GM23248 (cell line): ENCODE results near the gene CCDC86. TPM values are rescaled to one million over a fixed set of nuclear protein-coding genes. Genes with fewer than 3 reads are reported as not detected.

Experiments used
- DNase-seq: peaks from one replicate; pipeline ENCODE4 v3.0.0-alpha.2; 2015
- H2AFZ ChIP-seq: fragments of 200-600 bp; sonication (generic); 2 replicates; pipeline ENCODE4 v1.6.1; 2016; ENCODE audit warnings: antibody characterized with exemption
- H3F3A ChIP-seq: fragments of 200-600 bp; sonication (generic); 2 replicates; pipeline ENCODE4 v1.6.1; 2016; ENCODE audit warnings: mild to moderate bottlenecking, antibody characterized with exemption, mixed run types; ENCODE audit not compliant: insufficient read depth
- H3K27ac ChIP-seq: fragments of 200-600 bp; sonication (generic); 2 replicates; pipeline ENCODE4 v1.5.1; 2016; ENCODE audit warnings: mild to moderate bottlenecking
- H3K27me3 ChIP-seq: fragments of 200-600 bp; sonication (generic); replicated peaks from 2 replicates; pipeline ENCODE4 v1.6.1; 2016; ENCODE audit warnings: mild to moderate bottlenecking; ENCODE audit not compliant: insufficient read depth
- H3K36me3 ChIP-seq: fragments of 200-600 bp; sonication (generic); 2 replicates; pipeline ENCODE4 v1.6.1; 2016; ENCODE audit warnings: low read depth, mild to moderate bottlenecking
- H3K4me1 ChIP-seq: fragments of 200-600 bp; sonication (generic); 2 replicates; pipeline ENCODE4 v1.6.1; 2016; ENCODE audit warnings: mild to moderate bottlenecking; ENCODE audit not compliant: insufficient read depth
- H3K4me2 ChIP-seq: fragments of 200-600 bp; sonication (generic); one replicate; pipeline ENCODE4 v1.6.1; 2016; ENCODE audit warnings: mild to moderate bottlenecking; ENCODE audit not compliant: unreplicated experiment
- H3K4me3 ChIP-seq: fragments of 200-600 bp; sonication (generic); 2 replicates; pipeline ENCODE4 v1.5.1; 2016; ENCODE audit warnings: mild to moderate bottlenecking
- H3K79me2 ChIP-seq: fragments of 200-600 bp; sonication (generic); 2 replicates; pipeline ENCODE4 v1.6.1; 2016; ENCODE audit warnings: mild to moderate bottlenecking; ENCODE audit not compliant: insufficient read depth
- H3K9ac ChIP-seq: fragments of 200-600 bp; sonication (generic); 2 replicates; pipeline ENCODE4 v1.6.1; 2016; ENCODE audit warnings: mild to moderate bottlenecking
- H3K9me2 ChIP-seq: fragments of 200-600 bp; sonication (generic); 2 replicates; pipeline ENCODE4 v1.6.1; 2016; ENCODE audit warnings: mixed run types, mild to moderate bottlenecking, moderate library complexity; ENCODE audit not compliant: insufficient read depth
- H3K9me3 ChIP-seq: fragments of 200-600 bp; sonication (generic); one replicate; pipeline ENCODE4 v1.6.1; 2017; ENCODE audit warnings: low read depth
- H4K20me1 ChIP-seq: fragments of 200-600 bp; sonication (generic); 2 replicates; pipeline ENCODE4 v1.6.0; 2016; ENCODE audit not compliant: insufficient read depth
- EZH2 ChIP-seq: fragments of 200-600 bp; sonication (generic); IDR thresholded peaks from 2 replicates; pipeline ENCODE4 v1.6.1; 2018; ENCODE audit warnings: antibody characterized with exemption, mild to moderate bottlenecking; ENCODE audit not compliant: insufficient read depth, poor library complexity, severe bottlenecking
- EZH2phosphoT487 ChIP-seq: fragments of 200-600 bp; sonication (generic); IDR thresholded peaks from 2 replicates; pipeline ENCODE4 v1.6.1; 2018; ENCODE audit warnings: antibody characterized with exemption, moderate library complexity, mild to moderate bottlenecking, low read depth; ENCODE audit not compliant: insufficient read depth
- WGBS, 2 experiments: methylation state at CpG; one replicate each; pipeline ENCODE4 v1.1.6; 2015 to 2017; ENCODE audit warnings: low lambda C conversion rate in 2 of 2, low coverage in 1 of 2; ENCODE audit errors: missing lambda C conversion rate in 2 of 2; 5-methylcytosine and 5-hydroxymethylcytosine counted together
- in situ Hi-C: fragments of 300-500 bp; cut with MboI; formaldehyde crosslinking; loops from 2 replicates; pipeline ENCODE4 v1.15.0; 2020
- polyA plus RNA-seq: library from polyadenylated mRNA; unstranded; fragments of >200 nt; fragmentation: Nextera tagmentation; extraction: Ambion mirVana; gene quantifications from 2 replicates; pipeline ENCODE4 v1.2.1, GENCODE V29; 2016
- total RNA-seq: library from RNA; depleted of rRNA; stranded (reverse); fragments of >200 nt; shearing (Covaris generic); gene quantifications from 2 replicates; pipeline ENCODE4 v1.2.3, GENCODE V29; 2014

Gene CCDC86
- total and polyA plus RNA-seq, 2 experiments from 2014 or later: 10.7 to 37.6 TPM

GRCh38 chr11:60858236-60858635, 16.3 kb downstream of the CCDC86 start:
- Histone ChIP-seq H3K27ac (no peak overlapping the region), H3F3A (no peaks in the 10 kb centered on the region), H3K9me2 (no peaks in the 10 kb centered on the region), H3K79me2 (no peaks in the 10 kb centered on the region), H2AFZ (no peak overlapping the region), H3K4me3 (no peak overlapping the region), H3K36me3 (no peaks in the 10 kb centered on the region), H3K9me3 (no peaks in the 10 kb centered on the region), H3K27me3 (no peaks in the 10 kb centered on the region), H3K9ac (no peak overlapping the region), H3K4me2 (no peak overlapping the region), H4K20me1 (no peaks in the 10 kb centered on the region), H3K4me1 (no peaks in the 10 kb centered on the region)
- WGBS, 2 experiments: 94 to 95% methylated on average over 8 of the region's 8 CpGs
- in situ Hi-C loops: no loop called here
- no peak for DNase-seq
- TF ChIP-seq EZH2: no peak
- TF ChIP-seq EZH2phosphoT487: no peak

GRCh38 chr11:60858731-60859464, 17.0 kb downstream of the CCDC86 start:
- in situ Hi-C loops: no loop called here
- Histone ChIP-seq H4K20me1 (no peaks in the 10 kb centered on the region), H3K9ac (no peak overlapping the region), H3K79me2 (no peaks in the 10 kb centered on the region), H3K27me3 (no peaks in the 10 kb centered on the region), H3K4me3 (no peak overlapping the region), H3K27ac (no peak overlapping the region), H2AFZ (no peak overlapping the region), H3K9me3 (no peaks in the 10 kb centered on the region), H3K9me2 (no peaks in the 10 kb centered on the region), H3K4me2 (no peak overlapping the region), H3K4me1 (no peaks in the 10 kb centered on the region), H3F3A (no peaks in the 10 kb centered on the region), H3K36me3 (no peaks in the 10 kb centered on the region)
- no peak for DNase-seq
- TF ChIP-seq EZH2phosphoT487 (no peak), EZH2 (no peak)
- 84 to 90% methylated on average over 4 of the region's 4 CpGs for WGBS, 2 experiments

GRCh38 chr11:60859616-60860250, 17.8 kb downstream of the CCDC86 start:
- H3K9me2 ChIP-seq: no peaks in the 10 kb centered on the region
- H3K9me3 ChIP-seq: no peaks in the 10 kb centered on the region
- H3K4me1 ChIP-seq: no peaks in the 10 kb centered on the region
- no peak overlapping the region for H2AFZ ChIP-seq
- TF ChIP-seq EZH2phosphoT487: no peak
- no peak for TF ChIP-seq EZH2
- no peak overlapping the region for H3K27ac ChIP-seq
- H3K36me3 ChIP-seq: no peaks in the 10 kb centered on the region
- DNase-seq: no peak
- H3K4me3 ChIP-seq: no peak overlapping the region
- H3K79me2 ChIP-seq: no peaks in the 10 kb centered on the region
- no peaks in the 10 kb centered on the region for H3K27me3 ChIP-seq
- in situ Hi-C loops: no loop called here
- no peak overlapping the region for H3K4me2 ChIP-seq
- WGBS, 2 experiments: 78 to 83% methylated on average over 15 of the region's 15 CpGs
- no peaks in the 10 kb centered on the region for H4K20me1 ChIP-seq
- H3K9ac ChIP-seq: no peak overlapping the region
- H3F3A ChIP-seq: no peaks in the 10 kb centered on the region

- no peaks in the 10 kb centered on the region for H3K4me1 ChIP-seq
- 17 to 21% methylated on average over 7 of the region's 7 CpGs for WGBS, 2 experiments
- no peaks in the 10 kb centered on the region for H3K27me3 ChIP-seq
- H3F3A ChIP-seq: no peaks in the 10 kb centered on the region
- no peaks in the 10 kb centered on the region for H4K20me1 ChIP-seq
- in situ Hi-C loops: no loop called here
- TF ChIP-seq EZH2: no peak
- TF ChIP-seq EZH2phosphoT487: no peak
- no peaks in the 10 kb centered on the region for H3K36me3 ChIP-seq
- H3K27ac ChIP-seq: no peak overlapping the region
- no peak overlapping the region for H3K9ac ChIP-seq
- no peaks in the 10 kb centered on the region for H3K79me2 ChIP-seq
- DNase-seq: no peak
- H3K4me2 ChIP-seq: no peak overlapping the region
- no peaks in the 10 kb centered on the region for H3K9me3 ChIP-seq
- no peak overlapping the region for H2AFZ ChIP-seq
- H3K9me2 ChIP-seq: no peaks in the 10 kb centered on the region
- H3K4me3 ChIP-seq: no peak overlapping the region
These were observed 19.0 kb downstream of the CCDC86 start for GRCh38 chr11:60860943-60861342.
